Stimulated activated CD4-positive, alpha-beta T cell treated with anti-CD3 and anti-CD28 coated beads, Interleukin-2, amount 100 ng/mL, for 24 hours (primary cell): ENCODE data around the gene ANKMY2.

ENCODE experiments used
- DNase-seq, 2 donors: peaks; one replicate each; pipeline ENCODE4 v3.0.0-alpha.2; 2020

Gene ANKMY2

DNA sequence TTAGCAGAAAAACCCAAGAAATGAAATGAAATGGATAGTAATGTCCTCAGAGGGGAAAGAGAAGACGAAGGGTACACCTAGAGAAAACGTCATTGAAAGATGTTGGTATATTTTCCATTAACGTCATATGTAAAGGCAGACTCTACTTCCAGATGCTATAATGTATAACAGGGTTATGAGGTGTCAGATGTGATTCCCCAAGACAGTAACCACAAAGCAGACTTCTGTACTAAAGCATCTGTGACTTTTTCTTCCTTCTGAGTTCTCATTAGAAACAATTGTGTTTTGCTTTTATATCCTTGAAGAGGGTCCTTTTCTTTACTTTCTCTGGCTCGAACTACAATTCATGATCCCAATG, 81.6 kb downstream of the ANKMY2 start:
- no peak for DNase-seq

- no peak for DNase-seq
Observed at GRCh38 chr7:16563281-16564022, 82.1 kb downstream of the ANKMY2 start.

GRCh38 chr7:16562456-16563220, 82.9 kb downstream of the ANKMY2 start:
- no peak for DNase-seq

DNA sequence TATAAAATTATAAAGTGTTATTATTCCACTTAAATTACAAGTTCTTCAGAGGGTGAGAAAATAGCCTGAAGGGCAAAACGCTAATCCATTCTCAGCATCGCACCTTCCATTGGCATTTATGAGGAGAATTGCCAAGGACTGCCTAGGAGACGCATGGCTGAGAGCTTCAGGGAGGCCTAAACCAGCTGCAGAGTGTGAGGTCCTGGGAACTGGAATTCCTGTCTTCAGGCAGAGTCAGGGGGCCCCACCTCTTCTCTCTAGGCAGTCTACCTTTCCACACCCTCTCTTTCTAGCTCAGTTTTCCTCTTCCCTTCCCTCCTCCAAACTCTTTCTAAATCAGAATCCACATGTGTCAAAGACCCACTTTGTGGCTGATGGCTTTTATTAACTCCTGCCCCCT, 83.6 kb downstream of the ANKMY2 start:
- no peak for DNase-seq

DNA sequence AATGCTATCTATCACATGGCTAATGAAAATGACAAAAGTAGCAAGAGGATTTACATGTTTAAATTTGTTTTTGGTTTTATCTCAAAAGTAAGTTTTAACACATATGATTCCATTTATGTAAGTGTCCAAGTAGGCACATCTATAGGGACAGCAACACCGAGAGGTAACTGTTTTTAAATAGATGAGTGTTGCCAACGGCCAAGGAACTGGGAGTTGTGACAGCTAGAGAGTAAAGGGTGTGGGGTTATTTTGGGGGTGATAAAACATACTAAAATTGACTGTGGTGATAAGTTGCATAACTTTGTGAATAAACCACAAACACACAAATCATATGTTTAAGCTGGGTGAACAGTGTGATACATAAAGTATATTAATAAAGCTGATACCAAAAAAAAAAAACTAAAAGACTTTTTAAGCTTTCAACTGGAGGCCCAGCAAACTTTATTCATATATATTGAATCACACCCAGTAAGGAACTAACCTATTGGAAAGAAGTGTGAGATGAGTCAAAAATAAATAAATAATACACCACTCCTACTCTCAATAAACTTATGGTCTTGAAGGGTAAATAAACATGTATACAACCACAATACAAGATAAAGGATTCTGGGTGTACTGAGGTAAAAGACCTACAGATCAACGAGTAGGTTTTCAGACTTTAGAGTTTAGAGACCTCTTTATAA, 85.9 kb downstream of the ANKMY2 start:
- no peak for DNase-seq

- no peak for DNase-seq
Observed at GRCh38 chr7:16558761-16559302, 86.7 kb downstream of the ANKMY2 start.

GRCh38 chr7:16556359-16556758, 89.2 kb downstream of the ANKMY2 start:
- DNase-seq: no peak

GRCh38 chr7:16554518-16555236, 90.9 kb downstream of the ANKMY2 start:
- DNase-seq: no peak

DNA sequence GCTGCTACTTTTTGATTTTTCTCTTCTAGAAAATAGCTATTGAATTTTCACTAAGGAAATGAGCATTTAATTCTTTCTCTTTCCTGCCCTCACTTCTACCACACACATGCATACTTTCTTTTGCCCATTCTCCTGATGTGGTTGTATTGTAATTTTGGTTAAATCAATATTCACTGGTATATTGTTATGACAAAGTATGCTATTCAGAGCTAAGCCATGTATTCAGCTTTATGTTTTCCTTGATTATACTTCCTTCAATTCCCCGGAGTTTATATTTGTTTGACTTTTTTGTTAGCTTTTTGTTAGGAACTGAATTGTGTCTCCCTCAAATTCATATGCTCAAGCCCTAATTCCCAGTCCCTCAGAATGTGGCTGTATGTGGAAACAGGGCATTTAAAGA, 94.9 kb downstream of the ANKMY2 start:
- DNase-seq: no peak
